ENCODE measurements around the gene NRBP1.

- TF ChIP-seq CTCF (conservative IDR thresholded peaks at IDR 0.05) = no peak
- TF ChIP-seq ZFX (IDR thresholded peaks at IDR 0.05) = no peak
Measured at GRCh38 chr2:27435628-27436027, 7.2 kb downstream of the NRBP1 start.

All from C4-2B (cell line).